Measurements from ENCODE around the gene IFI27L1.

Gene IFI27L1

DNA sequence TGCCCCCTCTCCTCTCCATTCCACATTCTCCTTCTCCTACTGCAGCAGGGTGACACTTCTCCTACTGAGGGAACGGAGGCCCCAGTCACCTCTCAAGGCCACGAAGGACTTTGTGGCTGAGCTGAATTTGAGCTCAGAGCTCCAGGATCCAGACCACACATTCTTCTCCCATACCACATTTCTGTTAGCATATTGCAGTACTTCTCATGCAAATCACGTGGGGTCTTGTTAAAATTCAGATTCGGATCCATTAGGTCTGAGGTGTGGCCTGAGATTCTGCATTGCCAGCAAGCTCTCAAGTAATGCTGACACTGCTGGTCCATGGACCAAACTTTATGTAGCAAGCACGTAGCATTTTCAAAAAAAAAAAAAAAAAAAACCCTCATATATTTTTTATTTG is 57.9 kb downstream of the IFI27L1 start:
- no peak for DNase-seq

DNA sequence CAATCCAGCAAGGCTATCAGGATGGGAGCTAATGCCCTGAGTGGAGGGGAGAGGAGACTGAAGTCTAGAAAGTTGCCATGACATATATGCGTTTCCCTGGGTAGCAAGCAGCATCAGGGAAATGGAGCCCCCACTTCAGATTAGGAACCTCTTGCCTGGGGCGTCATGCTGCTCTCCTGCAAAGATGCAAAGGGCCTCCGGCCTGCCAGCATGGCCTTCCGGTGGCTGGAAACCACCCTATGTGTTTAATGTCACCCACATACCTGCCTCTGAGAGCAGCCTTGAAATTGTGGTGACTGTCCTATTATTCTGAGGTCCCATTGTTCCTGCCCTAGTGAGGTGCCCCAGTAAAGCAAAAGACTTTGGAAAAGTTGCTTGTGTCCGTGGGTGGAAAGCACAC is 58.3 kb downstream of the IFI27L1 start:
- no peak for DNase-seq

DNA sequence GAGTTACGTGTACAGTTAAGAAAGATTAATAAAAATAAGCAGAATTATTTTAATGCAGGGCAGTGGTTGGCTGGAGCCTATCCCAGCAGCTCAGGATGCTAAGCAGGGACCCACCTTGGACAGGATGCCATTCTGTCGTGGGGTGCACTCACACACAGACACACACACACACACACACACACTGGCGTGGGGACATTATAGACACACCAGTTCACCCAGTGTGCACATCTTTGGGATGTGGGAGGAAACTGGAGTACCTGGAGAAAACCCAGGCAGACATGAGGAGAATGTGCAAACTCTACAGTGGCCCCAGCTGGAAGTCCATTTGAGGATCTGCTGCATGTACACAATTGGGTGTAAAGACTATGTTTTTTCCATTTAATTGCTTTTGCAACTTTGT is 61.1 kb downstream of the IFI27L1 start:
- no peak for DNase-seq

DNA sequence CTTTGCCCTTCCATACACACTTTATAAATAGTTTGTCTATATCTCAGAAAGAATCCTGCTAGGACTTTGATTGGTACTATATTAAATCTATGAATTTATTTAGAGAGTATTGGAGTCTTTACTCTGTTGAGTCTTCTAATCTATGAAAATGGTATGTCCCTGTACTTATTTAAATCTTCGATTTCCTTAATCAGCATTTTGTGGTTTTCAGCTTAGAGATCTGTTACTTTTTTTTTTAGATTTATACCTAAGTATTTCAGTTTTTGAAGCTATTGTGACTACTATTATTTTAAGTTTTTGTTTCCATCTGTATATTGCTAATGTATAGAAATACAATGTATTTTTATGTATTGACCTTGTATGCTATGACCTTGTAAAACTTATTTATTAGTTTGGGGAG is 61.7 kb downstream of the IFI27L1 start:
- no peak for DNase-seq

DNA sequence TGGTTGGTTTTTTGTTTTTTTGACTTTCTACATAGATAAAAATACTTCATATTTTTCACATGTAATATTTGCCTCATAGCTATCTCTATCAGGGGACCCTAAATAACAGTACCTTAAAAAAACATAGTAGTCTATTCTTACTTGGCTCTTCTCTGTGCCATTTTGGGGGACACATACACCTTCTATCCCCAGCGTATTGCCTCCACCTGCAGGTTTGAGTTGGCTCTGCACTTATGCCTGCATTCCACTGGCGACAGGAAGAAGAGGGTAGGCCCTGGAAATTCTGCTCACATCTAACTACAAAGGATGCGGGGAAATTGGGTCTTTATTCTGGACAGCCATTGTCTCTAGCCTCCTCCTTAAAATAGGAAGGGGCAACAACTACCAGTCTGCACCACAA is 62.1 kb downstream of the IFI27L1 start:
- no peak for DNase-seq

DNA sequence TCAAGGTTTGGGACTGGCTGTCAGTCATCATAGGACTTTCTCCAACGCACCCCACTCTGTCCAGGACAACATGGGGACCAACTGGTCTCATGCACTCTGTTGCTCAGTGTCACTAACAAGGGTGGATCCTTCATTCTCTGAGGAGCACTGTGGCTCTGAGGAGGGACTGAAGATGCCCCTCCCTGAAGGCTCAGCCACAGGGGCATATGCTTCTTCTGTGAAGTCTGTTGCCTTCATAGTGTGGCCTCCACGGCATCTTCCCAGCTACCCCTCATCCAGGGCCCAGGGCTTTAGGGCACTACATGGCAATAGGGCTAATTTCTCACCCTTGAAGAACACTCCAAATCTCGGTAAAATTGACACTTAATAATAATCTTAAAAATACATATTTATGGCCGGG is 62.6 kb downstream of the IFI27L1 start:
- no peak for DNase-seq

DNA sequence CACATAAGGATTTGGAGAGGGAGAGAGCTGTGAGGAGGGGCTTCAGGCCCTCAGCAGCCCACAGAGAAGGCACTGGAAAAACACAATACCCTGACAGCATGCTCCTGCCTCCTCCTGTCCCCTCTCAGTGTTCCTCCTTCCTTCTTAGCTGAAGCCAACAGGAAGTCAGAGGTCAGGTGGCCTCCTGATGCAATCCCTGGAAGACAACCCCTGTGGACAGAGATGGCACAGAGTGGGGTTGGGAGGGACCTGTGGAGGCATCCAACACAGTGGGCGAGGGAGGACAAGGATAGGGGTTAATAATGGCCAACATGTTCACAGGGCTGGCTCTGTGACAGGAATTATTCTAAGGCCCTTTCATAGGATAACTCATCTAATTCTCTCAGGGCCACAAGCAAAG is 63.7 kb downstream of the IFI27L1 start:
- no peak for DNase-seq

DNA sequence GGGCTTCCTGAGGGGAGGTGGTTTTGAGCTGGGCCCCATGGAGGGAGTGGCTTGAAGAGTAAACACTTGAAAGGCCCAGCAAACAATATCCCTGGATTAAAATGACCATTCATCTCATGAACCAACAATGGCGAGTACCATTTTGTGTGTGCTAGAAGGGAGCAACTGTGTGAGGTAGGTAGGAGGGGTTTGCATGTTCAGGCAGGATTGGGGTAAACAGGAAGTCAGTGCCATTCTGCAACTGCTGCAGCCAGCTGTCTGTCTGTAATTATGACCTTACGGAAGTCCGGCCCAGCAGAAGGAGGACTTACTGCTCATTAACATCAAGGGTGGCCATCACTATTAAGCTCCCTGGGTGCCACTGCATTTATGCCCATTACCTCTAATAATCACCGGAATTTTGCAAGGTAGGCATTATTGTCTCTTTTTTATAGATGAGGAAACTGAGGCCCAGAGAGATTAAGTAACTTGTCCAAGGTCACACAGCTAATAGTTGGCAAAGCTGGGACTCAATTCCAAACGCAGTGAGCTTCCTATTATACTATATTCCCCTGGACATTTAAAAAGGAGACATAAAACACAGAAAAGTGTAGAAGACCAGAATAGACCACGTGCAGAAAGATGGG is 64.9 kb downstream of the IFI27L1 start:
- DNase-seq = no peak

Data from CD4-positive, alpha-beta T cell treated with Interleukin-17A for 4 hours (primary cell).